ENCODE results near the gene PCDHB7.

GRCh38 chr5:141223112-141223783 is 50.8 kb downstream of the PCDHB7 start, which contains the start of gene PCDHB14:
- TF ChIP-seq CTCF (IDR thresholded peaks at IDR 0.05) (no peak), POLR2A (IDR thresholded peaks at IDR 0.05) (no peak)
